GM12872 (cell line): ENCODE results near the gene ARL14.

Experiments
- TF ChIP-seq, protein P1 (sequence below): IDR thresholded peaks from 3 replicates; pipeline ENCODE4 v1.5.1; 2011; ENCODE audit warnings: low read depth, mild to moderate bottlenecking, low read length, moderate library complexity; ENCODE audit not compliant: insufficient read depth

Gene ARL14

DNA sequence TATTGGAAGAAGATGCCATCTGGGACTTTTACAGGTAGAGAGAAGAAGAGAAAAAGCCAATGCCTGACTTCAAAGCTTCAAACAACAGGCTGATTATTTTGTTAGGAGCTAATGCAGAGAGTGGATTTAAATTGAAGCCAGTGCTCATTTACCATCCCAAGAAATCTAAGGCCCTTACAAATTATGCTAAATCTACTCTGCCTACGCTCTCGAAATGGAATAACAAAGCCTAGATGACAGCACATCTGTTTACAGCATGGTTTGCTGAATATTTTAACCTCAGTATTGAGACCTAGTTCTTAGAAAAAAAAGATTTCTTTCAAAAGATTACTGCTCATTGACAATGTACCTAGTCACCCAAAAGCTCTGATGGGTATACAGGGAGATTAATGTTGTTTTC, 16.2 kb downstream of the ARL14 start:
- TF ChIP-seq, protein P1, sequence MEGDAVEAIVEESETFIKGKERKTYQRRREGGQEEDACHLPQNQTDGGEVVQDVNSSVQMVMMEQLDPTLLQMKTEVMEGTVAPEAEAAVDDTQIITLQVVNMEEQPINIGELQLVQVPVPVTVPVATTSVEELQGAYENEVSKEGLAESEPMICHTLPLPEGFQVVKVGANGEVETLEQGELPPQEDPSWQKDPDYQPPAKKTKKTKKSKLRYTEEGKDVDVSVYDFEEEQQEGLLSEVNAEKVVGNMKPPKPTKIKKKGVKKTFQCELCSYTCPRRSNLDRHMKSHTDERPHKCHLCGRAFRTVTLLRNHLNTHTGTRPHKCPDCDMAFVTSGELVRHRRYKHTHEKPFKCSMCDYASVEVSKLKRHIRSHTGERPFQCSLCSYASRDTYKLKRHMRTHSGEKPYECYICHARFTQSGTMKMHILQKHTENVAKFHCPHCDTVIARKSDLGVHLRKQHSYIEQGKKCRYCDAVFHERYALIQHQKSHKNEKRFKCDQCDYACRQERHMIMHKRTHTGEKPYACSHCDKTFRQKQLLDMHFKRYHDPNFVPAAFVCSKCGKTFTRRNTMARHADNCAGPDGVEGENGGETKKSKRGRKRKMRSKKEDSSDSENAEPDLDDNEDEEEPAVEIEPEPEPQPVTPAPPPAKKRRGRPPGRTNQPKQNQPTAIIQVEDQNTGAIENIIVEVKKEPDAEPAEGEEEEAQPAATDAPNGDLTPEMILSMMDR = no peak

DNA sequence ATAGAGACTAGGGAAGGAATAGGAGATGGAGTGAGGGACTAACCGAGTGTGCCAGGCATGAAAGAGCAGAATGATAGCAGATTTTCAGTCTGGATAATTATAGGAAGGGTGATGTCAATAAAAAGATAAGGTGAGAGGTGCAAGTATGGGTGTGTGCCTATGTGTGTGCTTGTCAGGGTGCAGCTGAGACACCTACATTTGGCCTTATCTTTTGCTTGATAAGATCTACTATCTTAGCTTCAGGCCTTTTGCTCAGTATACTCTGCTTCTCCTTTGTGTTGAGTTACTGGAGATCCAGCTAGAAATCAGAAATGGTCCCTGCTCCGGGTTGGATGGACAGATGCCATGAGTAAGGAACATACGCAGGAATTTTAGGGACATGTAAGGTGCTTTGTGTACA, 17.4 kb downstream of the ARL14 start:
- TF ChIP-seq, protein P1 = no peak

DNA sequence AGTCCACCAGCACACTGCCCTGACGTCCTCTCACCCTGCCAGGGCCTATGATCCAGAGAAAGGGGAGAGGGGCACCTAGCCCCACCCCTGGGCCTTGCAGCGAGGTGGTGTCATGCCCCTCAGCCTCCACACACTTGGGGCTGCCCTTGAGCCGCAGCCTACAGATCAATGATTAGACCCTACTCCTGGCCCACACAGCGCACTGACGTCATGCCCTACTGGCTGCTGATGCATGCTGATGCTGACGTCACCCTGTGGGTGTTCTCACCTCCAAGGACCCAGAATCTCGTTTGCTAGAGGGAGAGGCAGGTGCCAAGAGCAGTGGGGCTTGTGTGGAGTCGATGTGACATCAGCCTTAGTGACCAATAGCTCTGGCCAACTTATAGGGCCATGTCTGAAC, 18.0 kb downstream of the ARL14 start:
- TF ChIP-seq, protein P1 = no peak

DNA sequence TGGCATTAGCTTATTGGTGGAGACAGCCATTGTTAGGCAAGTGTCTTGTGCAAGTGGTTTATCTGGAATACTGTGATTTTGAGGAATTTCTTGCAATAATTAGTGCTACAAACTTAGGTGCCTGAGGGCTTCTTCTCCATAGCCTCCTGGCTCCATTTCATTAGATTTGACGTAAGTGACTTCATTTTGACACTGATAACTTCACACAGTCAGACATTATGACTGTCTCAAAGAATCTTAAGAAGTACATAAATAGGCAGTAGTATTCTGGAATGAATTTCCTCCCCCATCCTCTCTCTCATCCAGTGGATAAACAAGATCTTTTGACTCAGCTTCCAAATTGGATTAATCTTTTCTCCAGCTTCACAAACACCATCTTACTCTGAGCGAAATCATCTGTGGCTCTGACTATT, 19.0 kb downstream of the ARL14 start:
- TF ChIP-seq, protein P1 = no peak

DNA sequence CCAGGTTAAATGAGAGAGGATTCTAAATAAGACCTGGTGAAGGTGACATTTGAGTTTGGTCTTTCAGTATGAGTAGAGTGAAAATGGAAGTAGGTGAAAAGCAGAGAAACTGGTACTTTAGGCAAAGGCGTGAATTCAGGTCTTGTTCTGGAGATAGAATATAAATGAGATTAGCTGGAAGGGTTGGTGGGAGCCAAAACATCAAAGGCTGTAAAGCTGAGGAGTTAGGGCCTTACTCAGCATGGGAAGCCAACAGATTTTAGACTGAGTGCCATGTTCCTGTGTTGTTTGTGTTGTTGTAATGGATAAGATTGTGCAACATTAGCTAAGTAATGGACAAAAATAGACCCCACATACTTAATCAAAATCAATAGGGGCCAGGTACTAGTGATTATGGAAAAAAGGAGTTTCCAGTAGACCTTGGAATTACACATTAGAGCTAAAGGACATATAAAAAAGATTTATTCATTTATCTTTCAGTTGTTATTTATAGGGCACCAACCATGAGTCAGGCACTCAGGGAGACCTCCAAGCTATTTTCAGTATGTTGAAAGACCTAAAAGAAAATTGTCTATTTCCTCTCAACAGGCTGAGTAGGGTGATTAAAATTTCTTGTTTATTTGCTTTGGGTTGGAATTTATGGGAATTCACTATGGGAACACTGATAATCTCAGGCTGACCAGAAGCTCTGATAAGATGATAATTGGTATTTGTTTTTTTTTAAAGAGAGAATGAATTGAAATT, 20.8 kb downstream of the ARL14 start:
- TF ChIP-seq, protein P1 = no peak

DNA sequence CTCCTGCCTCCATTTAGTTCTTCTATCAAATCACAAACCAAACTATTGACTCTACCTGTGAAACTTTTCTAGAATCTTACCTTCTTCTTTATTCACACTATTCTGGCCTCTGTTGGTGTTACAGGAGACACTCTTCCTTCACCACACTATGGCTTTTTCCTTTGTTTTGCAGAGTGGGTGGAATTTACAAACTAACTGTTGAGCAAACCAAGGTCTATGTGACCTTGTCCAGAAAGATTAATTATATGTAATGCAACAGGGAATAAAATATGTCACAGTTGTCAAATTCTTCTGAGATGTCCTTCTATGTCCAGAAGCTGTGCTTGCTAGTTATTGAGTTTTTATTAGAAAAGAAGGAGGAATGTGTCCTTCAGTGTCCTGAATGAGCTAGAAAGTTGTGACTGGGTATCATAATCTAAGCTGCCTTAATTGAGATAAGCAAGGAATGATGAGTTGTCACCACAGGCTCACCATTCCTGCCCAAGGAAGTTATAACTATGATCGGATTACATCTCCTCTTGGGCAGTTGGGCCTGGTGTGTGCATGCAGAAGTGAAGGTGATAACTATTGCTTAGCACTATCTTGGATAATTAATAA, 21.7 kb downstream of the ARL14 start:
- TF ChIP-seq, protein P1 = no peak

DNA sequence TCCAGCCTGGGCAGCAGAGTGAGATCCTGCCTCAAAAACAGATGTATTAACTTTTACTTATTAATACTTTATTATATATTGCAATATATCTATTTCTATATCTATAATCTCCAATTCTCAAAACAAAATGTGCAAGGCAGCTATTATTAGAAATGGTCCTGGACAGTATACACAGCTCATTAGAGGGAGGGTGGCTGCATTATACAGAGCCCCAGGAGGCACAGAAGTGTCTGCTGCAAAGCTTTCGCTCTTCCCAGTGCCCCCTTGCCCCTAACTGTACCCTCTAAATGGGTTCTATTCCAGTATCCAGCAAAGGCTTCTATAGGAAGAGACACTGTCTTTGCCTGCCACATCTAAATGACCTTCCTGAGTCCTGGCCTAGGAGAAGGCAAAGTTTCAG, 24.5 kb downstream of the ARL14 start:
- TF ChIP-seq, protein P1 = no peak
